GM03348 (cell line): Measurements from ENCODE around the gene RUNDC3A.
"Not testable (repeated sequence)": the region's sequence is repeated elsewhere in the genome, so short reads cannot be mapped to it uniquely, and the experiment has no call there.

ENCODE experiments used
- DNase-seq: peaks from one replicate; pipeline ENCODE4 v3.0.0; 2012; ENCODE audit warnings: low spot score

RUNDC3A gene

GRCh38 chr17:44359006-44359405, 50.6 kb downstream of the RUNDC3A start:
- DNase-seq = no peak

- no peak for DNase-seq
These were observed 51.2 kb downstream of the RUNDC3A start for GRCh38 chr17:44359458-44360143.

- no peak for DNase-seq
These were observed 51.7 kb downstream of the RUNDC3A start for GRCh38 chr17:44360144-44360533.

GRCh38 chr17:44360826-44361225, 52.4 kb downstream of the RUNDC3A start:
- peak; percentile 38 for DNase-seq

GRCh38 chr17:44361292-44362260, 53.2 kb downstream of the RUNDC3A start:
- no peak for DNase-seq

GRCh38 chr17:44362459-44362948, 54.1 kb downstream of the RUNDC3A start:
- DNase-seq = no peak

- DNase-seq = peak; percentile 68
These were observed 54.7 kb downstream of the RUNDC3A start for GRCh38 chr17:44362949-44363612.

- DNase-seq = peak; percentile 95
These were observed 55.3 kb downstream of the RUNDC3A start, which contains the start of gene FAM171A2 for GRCh38 chr17:44363613-44364159. Gene FAM171A2 (minus strand): TSS chr17:44363853. CDS start chr17:44363714, 139 bp downstream.

- DNase-seq = not testable (repeated sequence)
These were observed 56.6 kb downstream of the RUNDC3A start for GRCh38 chr17:44365051-44365450.

GRCh38 chr17:44367231-44367979, 59.0 kb downstream of the RUNDC3A start:
- no peak for DNase-seq
